B cell (primary cell): Measurements from ENCODE around the gene ARHGAP6. TPM values are rescaled to one million over a fixed set of nuclear protein-coding genes. Genes with fewer than 3 reads are reported as not detected.

ENCODE experiments used
- ATAC-seq: fragments of 200-7000 bp; cut with Tn5 transposase; one replicate; pipeline ENCODE4 v1.10.0; 2021; ENCODE audit warnings: low read depth, mild to moderate bottlenecking, moderate number of reproducible peaks, moderate library complexity
- CTCF ChIA-PET: fragments of 350-600 bp; sonication (Branson Sonifier 250); formaldehyde crosslinking; loops from one replicate; lab custom pipeline; 2021; ENCODE audit warnings: antibody characterized with exemption, inconsistent platforms; lab: Charles Lee
- POLR2A ChIA-PET: fragments of 350-600 bp; sonication (Branson Sonifier 250); formaldehyde crosslinking; loops from one replicate; lab custom pipeline; 2021; ENCODE audit warnings: antibody characterized with exemption; lab: Charles Lee
- DNase-seq: peaks from one replicate; pipeline ENCODE4 v3.0.0; 2013
- H2AFZ ChIP-seq: 2 replicates; pipeline ENCODE4 v1.6.1; 2012; ENCODE audit warnings: mild to moderate bottlenecking, low read depth, low read length; ENCODE audit not compliant: insufficient read depth, poor library complexity, severe bottlenecking
- H3K27ac ChIP-seq, 2 donors: 1 replicate in 1 of 2; 2 replicates in 1 of 2; pipeline ENCODE4 v1.5.1; 2012 to 2013; ENCODE audit warnings: low read length in 2 of 2, mild to moderate bottlenecking in 2 of 2, moderate library complexity in 1 of 2
- H3K27me3 ChIP-seq, 4 experiments: fragments of 200-600 bp in 1 of 4; sonication (generic) in 1 of 4; replicated peaks in 1 of 4; 1 replicate in 2 of 4; 2 replicates in 2 of 4; pipeline versions ENCODE4 v1.6.1 to v1.7.0; 2013 to 2016; ENCODE audit warnings: low read length in 3 of 4, mild to moderate bottlenecking in 2 of 4, mixed read lengths in 1 of 4, moderate library complexity in 1 of 4; ENCODE audit not compliant: insufficient read depth in 4 of 4, control insufficient read depth in 3 of 4; ENCODE audit errors: control extremely low read depth in 1 of 4
- H3K36me3 ChIP-seq, 2 experiments: replicated peaks in 1 of 2; 1 replicate in 1 of 2; 2 replicates in 1 of 2; pipeline versions ENCODE4 v1.6.1 to v1.7.1; 2013; ENCODE audit warnings: low read length in 1 of 2; ENCODE audit not compliant: insufficient read depth in 2 of 2, control insufficient read depth in 1 of 2; ENCODE audit errors: control extremely low read depth in 1 of 2, extremely low read depth in 1 of 2
- H3K4me1 ChIP-seq, 2 donors: fragments of 200-600 bp in 1 of 2; sonication (generic) in 1 of 2; 1 replicate in 1 of 2; 2 replicates in 1 of 2; pipeline versions ENCODE4 v1.5.1 to v1.6.1; 2013 to 2017; ENCODE audit warnings: low read length in 2 of 2; ENCODE audit not compliant: control insufficient read depth in 2 of 2, insufficient read depth in 2 of 2
- H3K4me2 ChIP-seq: replicated peaks from 2 replicates; pipeline ENCODE3; 2012; ENCODE audit warnings: mild to moderate bottlenecking, low read depth, low read length; ENCODE audit not compliant: poor library complexity, severe bottlenecking
- H3K4me3 ChIP-seq, 5 experiments: fragments of 200-600 bp in 1 of 5; sonication (generic) in 1 of 5; 1 replicate in 3 of 5; 2 replicates in 2 of 5; pipeline versions ENCODE4 v1.5.1 to v1.7.0; 2011 to 2016; ENCODE audit warnings: low read length in 4 of 5, mild to moderate bottlenecking in 4 of 5, low read depth in 2 of 5, control low read depth in 1 of 5, moderate library complexity in 1 of 5; ENCODE audit not compliant: insufficient read depth in 1 of 5; ENCODE audit errors: control extremely low read depth in 1 of 5, extremely low read depth in 1 of 5
- H3K79me2 ChIP-seq: fragments of 200-600 bp; sonication (generic); one replicate; pipeline ENCODE4 v1.6.0; 2016; ENCODE audit warnings: low read length; ENCODE audit not compliant: control insufficient read depth, insufficient read depth
- H3K9ac ChIP-seq: fragments of 200-600 bp; sonication (generic); 2 replicates; pipeline ENCODE4 v1.6.1; 2017; ENCODE audit warnings: mild to moderate bottlenecking, low read length, moderate library complexity
- H3K9me3 ChIP-seq, 3 donors: one replicate each; pipeline versions ENCODE4 v1.6.1 to v1.7.1; 2013; ENCODE audit warnings: low read length in 2 of 3; ENCODE audit not compliant: control insufficient read depth in 2 of 3, insufficient read depth in 1 of 3; ENCODE audit errors: control extremely low read depth in 1 of 3
- H4K20me1 ChIP-seq: 2 replicates; pipeline ENCODE4 v1.6.0; 2012; ENCODE audit warnings: mild to moderate bottlenecking, low read length; ENCODE audit not compliant: insufficient read depth, control insufficient read depth, poor library complexity, severe bottlenecking
- H3K27ac Mint-ChIP-seq: one replicate; pipeline ENCODE4 v1.8.0; 2021; ENCODE audit warnings: mixed read lengths
- H3K27me3 Mint-ChIP-seq: one replicate; pipeline ENCODE4 v1.8.0; 2021; ENCODE audit warnings: mixed read lengths
- H3K4me1 Mint-ChIP-seq: one replicate; pipeline ENCODE4 v1.8.0; 2021; ENCODE audit warnings: mixed read lengths
- H3K4me3 Mint-ChIP-seq: one replicate; pipeline ENCODE4 v1.8.0; 2021; ENCODE audit warnings: mixed read lengths
- H3K9me3 Mint-ChIP-seq: one replicate; pipeline ENCODE4 v1.8.0; 2022; ENCODE audit warnings: mixed read lengths; ENCODE audit not compliant: insufficient read depth
- CTCF ChIP-seq: fragments of 200-600 bp; IDR thresholded peaks from one replicate; pipeline ENCODE4 v1.8.0; 2022; ENCODE audit warnings: antibody characterized with exemption, mild to moderate bottlenecking
- EZH2 ChIP-seq: IDR thresholded peaks from 2 replicates; pipeline ENCODE4 v1.6.1; 2012; ENCODE audit warnings: borderline replicate concordance, low read depth, mild to moderate bottlenecking, moderate library complexity, low read length; ENCODE audit not compliant: insufficient read depth, poor library complexity, severe bottlenecking
- WGBS: methylation state at CpG from one replicate; pipeline ENCODE4 v1.1.5; 2013; ENCODE audit warnings: missing lambda C conversion rate; ENCODE audit not compliant: insufficient coverage; 5-methylcytosine and 5-hydroxymethylcytosine counted together
- intact Hi-C: fragments of 100-400 bp; cut with micrococcal nuclease; formaldehyde crosslinking; loops from one replicate; pipeline ENCODE4 v1.10.0; 2022
- polyA plus RNA-seq: library from polyadenylated mRNA; depleted of rRNA; stranded (reverse); fragments of >200 nt; gene quantifications from 2 replicates; pipeline ENCODE4 v1.2.3, GENCODE V29; 2012
- total RNA-seq, 2 donors: library from RNA; stranded (reverse); fragments of 120-200 nt in 1 of 2; gene quantifications; 1 replicate in 1 of 2; 2 replicates in 1 of 2; pipeline versions ENCODE4 v1.2.3 to v1.2.4, GENCODE V29; 2013 to 2022

Gene ARHGAP6
- total and polyA plus RNA-seq, 2 donors (not counting 1 experiment from before 2014, with no cell fraction given) = 1.6 to 2.6 TPM

GRCh38 chrX:11663875-11664210 lies 1.9 kb downstream of the ARHGAP6 start:
- DNase-seq = no peak
- H3K9ac ChIP-seq = no peak overlapping the region
- no peaks in the 10 kb centered on the region for H3K4me1 ChIP-seq
- Mint-ChIP-seq H3K27me3 (peaks cover 32% of the 10 kb centered on the region), H3K27ac (no peak overlapping the region), H3K4me3 (no peak overlapping the region), H3K4me1 (peaks cover 4% of the 10 kb centered on the region), H3K9me3 (no peaks in the 10 kb centered on the region)
- H4K20me1 ChIP-seq = no peaks in the 10 kb centered on the region
- H3K4me3 ChIP-seq = no peak overlapping the region
- H3K9me3 ChIP-seq = no peaks in the 10 kb centered on the region
- H3K79me2 ChIP-seq = no peaks in the 10 kb centered on the region
- WGBS = 40% methylated on average over 1 of the region's 6 CpGs
- TF ChIP-seq CTCF = no peak
- no peak for TF ChIP-seq EZH2
- H3K36me3 ChIP-seq = no peaks in the 10 kb centered on the region
- H2AFZ ChIP-seq = no peak overlapping the region
- H3K4me2 ChIP-seq = peak overlapping the region; percentile 22
- intact Hi-C loops = no loop called here
- no peak overlapping the region for H3K27ac ChIP-seq
- ChIA-PET POLR2A (no interaction called here), CTCF (no interaction called here)
- H3K27me3 ChIP-seq = peaks cover 0 to 15% (median 1%) of the 10 kb centered on the region in 4 experiments
- ATAC-seq = no peak

GRCh38 chrX:11655282-11656015 lies 10.3 kb downstream of the ARHGAP6 start:
- CTCF ChIA-PET = no interaction called here

More at GRCh38 chrX:11655282-11656015, 10.3 kb downstream of the ARHGAP6 start:
- Histone ChIP-seq H3K4me1 (no peaks in the 10 kb centered on the region), H3K36me3 (no peaks in the 10 kb centered on the region), H3K27ac (no peak overlapping the region), H3K9me3 (no peaks in the 10 kb centered on the region), H2AFZ (no peak overlapping the region), H3K9ac (no peak overlapping the region), H3K27me3 (no peaks in the 10 kb centered on the region), H3K4me3 (no peak overlapping the region), H3K4me2 (no peak overlapping the region), H3K79me2 (no peaks in the 10 kb centered on the region), H4K20me1 (no peaks in the 10 kb centered on the region)
- POLR2A ChIA-PET = no interaction called here
- no peaks in the 10 kb centered on the region for H3K4me1 Mint-ChIP-seq
- H3K27me3 Mint-ChIP-seq = peaks cover 12% of the 10 kb centered on the region
- H3K27ac Mint-ChIP-seq = no peak overlapping the region
- TF ChIP-seq CTCF = no peak
- TF ChIP-seq EZH2 = no peak
- no peak for ATAC-seq
- intact Hi-C loops = no loop called here
- no peak overlapping the region for H3K4me3 Mint-ChIP-seq
- no CpG with 5 or more reads among the region's 7 CpGs for WGBS
- H3K9me3 Mint-ChIP-seq = no peaks in the 10 kb centered on the region
- DNase-seq = no peak
